Activated naive CD8-positive, alpha-beta T cell treated with anti-CD3 and anti-CD28 coated beads, Interleukin-2, amount 50 U/mL, for 16 hours (primary cell): ENCODE measurements around the gene CYP27A1.

Source experiments
- DNase-seq: peaks from one replicate; pipeline ENCODE4 v3.0.0-alpha.2; 2020; ENCODE audit warnings: low read depth, low spot score

CYP27A1 gene

GRCh38 chr2:218858671-218859555, 77.0 kb downstream of the CYP27A1 start:
- DNase-seq: no peak

GRCh38 chr2:218859556-218859987, 77.6 kb downstream of the CYP27A1 start, which contains the start of gene WNT6:
Gene WNT6 (plus strand): TSS chr2:218859805. CDS start chr2:218860038, 233 bp downstream.
- DNase-seq: no peak

- no peak for DNase-seq
Measured at GRCh38 chr2:218859988-218860831, 78.3 kb downstream of the CYP27A1 start.

DNA sequence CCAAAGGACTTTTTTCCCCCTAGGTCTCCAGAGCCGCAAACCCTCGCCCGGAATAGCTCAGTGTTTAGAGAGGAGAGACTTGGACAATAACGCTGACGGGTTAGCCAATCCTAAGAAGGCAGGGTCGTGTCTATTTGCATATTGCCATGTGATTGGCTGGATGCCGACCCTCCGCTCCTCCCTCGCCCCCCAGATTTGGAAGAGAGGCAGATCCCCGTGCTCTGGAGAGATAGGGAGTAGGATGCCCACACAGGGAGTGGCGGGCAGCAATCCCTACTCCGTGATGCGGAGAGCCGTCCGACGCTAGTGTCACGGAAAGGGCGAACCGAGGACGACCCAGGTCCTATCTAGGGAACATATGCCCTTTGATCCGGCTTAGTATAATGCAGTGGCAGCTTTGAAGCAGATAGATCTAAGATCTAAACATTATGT, 79.0 kb downstream of the CYP27A1 start:
- DNase-seq: no peak

GRCh38 chr2:218861645-218862318, 79.8 kb downstream of the CYP27A1 start:
- DNase-seq: no peak

DNA sequence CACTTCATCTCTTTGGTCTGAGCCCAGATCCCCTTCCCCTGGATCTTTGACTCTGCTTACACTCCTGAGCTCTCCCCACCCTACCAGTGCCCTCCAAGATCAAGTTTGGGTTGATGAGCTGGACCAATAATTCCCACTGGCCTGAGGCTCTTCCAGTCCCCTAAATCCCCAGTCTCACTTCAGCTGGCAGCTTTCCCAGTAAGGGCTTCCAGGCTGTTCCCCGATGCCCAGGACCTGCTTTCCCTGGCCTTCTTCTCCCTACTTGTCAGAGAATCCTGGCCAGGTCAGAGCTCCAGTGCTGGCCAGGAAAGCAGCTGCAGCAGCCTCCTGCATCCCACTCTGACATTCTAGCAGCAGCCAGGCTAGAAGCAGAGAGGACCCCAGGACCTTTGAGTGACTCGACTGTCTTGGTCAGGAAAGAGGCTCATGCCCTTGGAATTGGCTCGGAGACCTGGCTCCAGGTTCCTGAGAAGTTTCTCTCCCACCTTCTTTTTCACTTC, 81.1 kb downstream of the CYP27A1 start:
- DNase-seq: no peak
